DND-41 (cell line): ENCODE data around the gene CDCA5.

ENCODE experiments used
- ATAC-seq: fragments of 200-7000 bp; cut with Tn5 transposase; 3 replicates; pipeline ENCODE4 v1.9.1; 2021; ENCODE audit warnings: low read depth; ENCODE audit not compliant: insufficient read depth
- DNase-seq: peaks from one replicate; pipeline ENCODE4 v3.0.0-alpha.2; 2020
- H2AFZ ChIP-seq: 2 replicates; pipeline ENCODE4 v1.6.0; 2012; ENCODE audit warnings: low read depth, low read length
- H3K27ac ChIP-seq: 2 replicates; pipeline ENCODE4 v1.5.1; 2012; ENCODE audit warnings: low read length, inconsistent platforms
- H3K27me3 ChIP-seq: fragments of 200-600 bp; sonication (generic); 2 replicates; pipeline ENCODE4 v1.6.0; 2012; ENCODE audit warnings: low read length, mild to moderate bottlenecking, inconsistent platforms; ENCODE audit not compliant: insufficient read depth, poor library complexity
- H3K36me3 ChIP-seq: 2 replicates; pipeline ENCODE4 v1.5.1; 2012; ENCODE audit warnings: low read length, inconsistent platforms; ENCODE audit not compliant: insufficient read depth
- H3K4me1 ChIP-seq: 2 replicates; pipeline ENCODE4 v1.5.1; 2012; ENCODE audit warnings: mild to moderate bottlenecking, low read length; ENCODE audit not compliant: insufficient read depth
- H3K4me2 ChIP-seq: 2 replicates; pipeline ENCODE4 v1.6.0; 2012; ENCODE audit warnings: mild to moderate bottlenecking, moderate library complexity, low read length, inconsistent platforms; ENCODE audit not compliant: insufficient read depth
- H3K4me3 ChIP-seq, 2 experiments: fragments of 200-600 bp in 1 of 2; shearing (Covaris generic) in 1 of 2; 2 replicates each; pipeline ENCODE4 v1.5.1; 2012 to 2016; ENCODE audit warnings: inconsistent platforms in 2 of 2, low read length in 2 of 2, mild to moderate bottlenecking in 2 of 2, low read depth in 1 of 2, moderate library complexity in 1 of 2
- H3K79me2 ChIP-seq: 2 replicates; pipeline ENCODE4 v1.6.0; 2012; ENCODE audit warnings: low read length, inconsistent platforms; ENCODE audit not compliant: insufficient read depth
- H3K9ac ChIP-seq: 2 replicates; pipeline ENCODE4 v1.6.0; 2012; ENCODE audit warnings: low read depth, mild to moderate bottlenecking, inconsistent platforms, low read length, moderate library complexity
- H3K9me3 ChIP-seq: 2 replicates; pipeline ENCODE4 v1.5.1; 2012; ENCODE audit warnings: low read length, moderate library complexity, mild to moderate bottlenecking, inconsistent platforms; ENCODE audit not compliant: insufficient read depth, severe bottlenecking
- H4K20me1 ChIP-seq: 2 replicates; pipeline ENCODE4 v1.6.0; 2012; ENCODE audit warnings: low read length; ENCODE audit not compliant: insufficient read depth
- CTCF ChIP-seq: IDR thresholded peaks from 2 replicates; pipeline ENCODE4 v1.5.1; 2012; ENCODE audit warnings: borderline replicate concordance, low read length, moderate library complexity, mild to moderate bottlenecking; ENCODE audit not compliant: poor library complexity, severe bottlenecking; ENCODE audit errors: extremely low read depth
- EZH2 ChIP-seq: IDR thresholded peaks from 3 replicates; pipeline ENCODE4 v1.6.1; 2012; ENCODE audit warnings: borderline replicate concordance, low read depth, mild to moderate bottlenecking, moderate library complexity, low read length, inconsistent platforms; ENCODE audit not compliant: severe bottlenecking

CDCA5 gene

GRCh38 chr11:65067446-65067845, 16.4 kb downstream of the CDCA5 start:
- no peaks in the 10 kb centered on the region for H3K4me1 ChIP-seq
- TF ChIP-seq CTCF: no peak
- no peak for TF ChIP-seq EZH2
- H2AFZ ChIP-seq: no peak overlapping the region
- no peaks in the 10 kb centered on the region for H3K36me3 ChIP-seq
- H3K9ac ChIP-seq: no peak overlapping the region
- no peak overlapping the region for H3K27ac ChIP-seq
- H3K27me3 ChIP-seq: no peaks in the 10 kb centered on the region
- no peak for ATAC-seq
- no peaks in the 10 kb centered on the region for H3K9me3 ChIP-seq
- no peak for DNase-seq
- H3K4me3 ChIP-seq: no peak overlapping the region
- H4K20me1 ChIP-seq: no peaks in the 10 kb centered on the region
- no peaks in the 10 kb centered on the region for H3K79me2 ChIP-seq
- no peak overlapping the region for H3K4me2 ChIP-seq

- no peak overlapping the region for H3K27ac ChIP-seq
- no peak for TF ChIP-seq EZH2
- no peak for TF ChIP-seq CTCF
- ATAC-seq (no peak), DNase-seq (no peak)
- no peaks in the 10 kb centered on the region for H3K79me2 ChIP-seq
- H4K20me1 ChIP-seq: no peaks in the 10 kb centered on the region
- H3K4me3 ChIP-seq: no peak overlapping the region
- H3K4me1 ChIP-seq: no peaks in the 10 kb centered on the region
- no peak overlapping the region for H3K9ac ChIP-seq
- H3K4me2 ChIP-seq: no peak overlapping the region
- H3K9me3 ChIP-seq: no peaks in the 10 kb centered on the region
- H3K27me3 ChIP-seq: no peaks in the 10 kb centered on the region
- H2AFZ ChIP-seq: no peak overlapping the region
- no peaks in the 10 kb centered on the region for H3K36me3 ChIP-seq
Observed at GRCh38 chr11:65066805-65067291, 17.0 kb downstream of the CDCA5 start.

DNA sequence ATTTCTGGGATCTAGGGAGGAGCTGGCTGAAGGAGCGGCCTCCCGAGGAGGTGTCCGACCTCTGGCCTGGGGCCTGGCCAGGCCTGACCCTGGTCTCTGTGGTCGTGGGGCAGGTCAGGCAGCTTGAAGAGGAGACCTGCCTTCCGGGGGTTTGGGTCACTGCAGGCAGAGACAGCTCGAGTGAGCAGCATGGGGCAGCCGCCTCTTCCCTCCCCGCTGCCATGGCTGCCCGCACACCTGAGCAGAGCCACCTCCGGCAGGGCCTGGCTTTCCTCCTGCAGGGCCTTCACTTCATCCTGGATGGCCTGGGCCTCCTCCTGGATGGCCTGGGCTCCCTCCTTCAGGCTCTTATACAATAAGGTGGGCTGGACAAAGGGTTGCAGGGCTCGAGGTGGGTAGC, 17.5 kb downstream of the CDCA5 start:
- no peaks in the 10 kb centered on the region for H4K20me1 ChIP-seq
- H3K9ac ChIP-seq: no peak overlapping the region
- no peaks in the 10 kb centered on the region for H3K9me3 ChIP-seq
- no peak overlapping the region for H3K27ac ChIP-seq
- no peaks in the 10 kb centered on the region for H3K27me3 ChIP-seq
- no peak overlapping the region for H3K4me3 ChIP-seq
- no peak overlapping the region for H3K4me2 ChIP-seq
- DNase-seq: no peak
- H3K36me3 ChIP-seq: no peaks in the 10 kb centered on the region
- ATAC-seq: no peak
- H3K79me2 ChIP-seq: no peaks in the 10 kb centered on the region
- no peak overlapping the region for H2AFZ ChIP-seq
- no peaks in the 10 kb centered on the region for H3K4me1 ChIP-seq
- TF ChIP-seq CTCF (no peak), EZH2 (no peak)

DNA sequence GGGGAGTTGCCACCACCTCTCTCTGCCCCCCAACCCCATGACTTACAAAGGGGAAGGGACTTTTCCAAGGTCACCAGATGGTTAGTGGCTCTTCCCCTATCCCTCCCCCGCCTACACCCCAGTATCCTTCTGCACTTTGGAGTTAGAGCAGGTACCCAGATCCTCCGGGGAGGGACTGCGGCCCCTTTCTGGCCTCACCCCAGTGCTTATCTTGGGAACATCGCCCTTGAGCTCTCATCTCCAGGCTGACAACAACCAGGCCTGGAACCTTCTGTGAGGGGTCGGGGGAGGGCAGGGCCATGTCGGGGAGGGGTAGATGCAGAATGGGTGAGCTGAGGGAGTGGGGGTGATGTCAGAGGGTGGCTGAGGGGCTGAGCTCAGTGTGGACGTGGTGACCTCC, 18.0 kb downstream of the CDCA5 start:
- no peak for DNase-seq
- Histone ChIP-seq H3K4me1 (no peaks in the 10 kb centered on the region), H2AFZ (no peak overlapping the region), H3K27ac (no peak overlapping the region), H3K36me3 (no peaks in the 10 kb centered on the region), H3K79me2 (no peaks in the 10 kb centered on the region), H4K20me1 (no peaks in the 10 kb centered on the region), H3K4me2 (no peak overlapping the region), H3K4me3 (no peak overlapping the region), H3K9me3 (no peaks in the 10 kb centered on the region), H3K9ac (no peak overlapping the region), H3K27me3 (no peaks in the 10 kb centered on the region)
- no peak for ATAC-seq
- TF ChIP-seq EZH2 (no peak), CTCF (no peak)
